ENCODE data around the gene FATE1. TPM values are rescaled to one million over a fixed set of nuclear protein-coding genes. Genes with fewer than 3 reads are reported as not detected.

Gene FATE1
- total and polyA plus RNA-seq, 12 donors: 0.29 to 25.6 (median 0.61) TPM; not detected in 5

GRCh38 chrX:151697522-151697921, 18.3 kb upstream of the FATE1 start:
- H3K27me3 ChIP-seq: peaks cover 19% of the 10 kb centered on the region
- DNase-seq: no peak
- no peak overlapping the region for H3K27ac ChIP-seq
- intact Hi-C loops (cut with DNase I): no loop called here
- H3K36me3 ChIP-seq (replicated peaks in 1 of 2): no peaks in the 10 kb centered on the region
- H3K4me1 ChIP-seq (replicated peaks in 1 of 2): no peaks in the 10 kb centered on the region
- no peaks in the 10 kb centered on the region for H3K9me3 ChIP-seq (replicated peaks in 1 of 3)
- 63 to 78% (median 70%) methylated on average over 4 of the region's 4 CpGs for WGBS, 4 donors
- H3K4me3 ChIP-seq: no peak overlapping the region
- TF ChIP-seq POLR2A (IDR thresholded peaks at IDR 0.05) (no peak), CTCF (IDR thresholded peaks at IDR 0.05) (no peak)

GRCh38 chrX:151698485-151698884, 17.4 kb upstream of the FATE1 start:
- intact Hi-C loops (cut with DNase I): no loop called here
- TF ChIP-seq POLR2A (IDR thresholded peaks at IDR 0.05) (no peak), CTCF (IDR thresholded peaks at IDR 0.05) (no peak)
- H3K4me1 ChIP-seq (replicated peaks in 1 of 2): no peaks in the 10 kb centered on the region
- no peaks in the 10 kb centered on the region for H3K36me3 ChIP-seq (replicated peaks in 1 of 2)
- no peak for DNase-seq
- no peak overlapping the region for H3K4me3 ChIP-seq
- H3K27me3 ChIP-seq: peaks cover 14% of the 10 kb centered on the region
- no peak overlapping the region for H3K27ac ChIP-seq
- no peaks in the 10 kb centered on the region for H3K9me3 ChIP-seq (replicated peaks in 1 of 3)
- WGBS, 4 donors: 72 to 95% (median 78%) methylated on average over 5 to 6 of the region's 6 CpGs

DNA sequence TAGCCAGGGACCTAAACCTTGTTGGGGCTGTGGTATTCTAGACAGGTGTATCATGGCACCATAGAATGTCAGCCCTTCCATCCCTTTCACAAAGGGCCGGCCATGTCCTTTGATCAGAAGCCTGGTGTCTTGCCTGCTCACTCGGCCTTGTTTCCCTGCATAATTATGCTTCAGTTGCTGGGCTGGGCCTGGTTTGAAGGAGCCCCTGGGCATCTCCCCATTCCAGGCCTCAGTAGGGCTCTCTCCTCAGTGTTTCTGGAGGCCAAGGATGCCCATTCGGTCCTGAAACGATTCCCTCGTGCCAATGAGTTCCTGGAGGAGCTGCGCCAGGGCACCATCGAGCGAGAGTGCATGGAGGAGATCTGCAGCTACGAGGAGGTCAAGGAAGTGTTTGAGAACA, 16.1 kb upstream of the FATE1 start:
- H3K9me3 ChIP-seq (replicated peaks in 1 of 3): no peaks in the 10 kb centered on the region
- intact Hi-C loops (cut with DNase I): no loop called here
- H3K27ac ChIP-seq: no peak overlapping the region
- TF ChIP-seq POLR2A (IDR thresholded peaks at IDR 0.05) (no peak), CTCF (IDR thresholded peaks at IDR 0.05) (no peak)
- H3K4me1 ChIP-seq (replicated peaks in 1 of 2): no peaks in the 10 kb centered on the region
- H3K4me3 ChIP-seq: no peak overlapping the region
- H3K27me3 ChIP-seq: peaks cover 4% of the 10 kb centered on the region
- no peak for DNase-seq
- WGBS, 4 donors: 78 to 90% (median 88%) methylated on average over 8 to 9 of the region's 9 CpGs
- no peaks in the 10 kb centered on the region for H3K36me3 ChIP-seq (replicated peaks in 1 of 2)

DNA sequence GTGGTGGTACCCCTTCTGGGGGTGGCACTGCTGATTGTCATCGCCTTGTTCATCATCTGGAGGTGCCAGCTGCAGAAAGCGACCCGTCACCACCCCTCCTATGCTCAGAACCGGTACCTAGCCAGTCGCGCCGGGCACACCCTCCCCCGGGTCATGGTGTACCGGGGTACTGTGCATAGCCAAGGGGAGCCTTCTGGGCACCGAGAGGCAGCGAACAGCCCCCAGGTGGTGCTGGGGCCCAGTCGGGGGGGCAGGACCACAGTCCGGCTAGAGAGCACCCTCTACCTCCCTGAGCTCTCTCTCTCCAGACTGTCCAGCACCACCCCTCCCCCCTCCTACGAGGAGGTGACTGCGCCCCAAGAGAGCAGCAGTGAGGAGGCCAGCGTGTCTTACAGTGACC, 15.3 kb upstream of the FATE1 start:
- no peak for DNase-seq
- Histone ChIP-seq H3K27me3 (peaks cover 4% of the 10 kb centered on the region), H3K36me3 (replicated peaks in 1 of 2) (no peaks in the 10 kb centered on the region), H3K9me3 (replicated peaks in 1 of 3) (no peaks in the 10 kb centered on the region), H3K27ac (no peak overlapping the region), H3K4me3 (no peak overlapping the region), H3K4me1 (replicated peaks in 1 of 2) (no peaks in the 10 kb centered on the region)
- TF ChIP-seq CTCF (IDR thresholded peaks at IDR 0.05): no peak
- TF ChIP-seq POLR2A (IDR thresholded peaks at IDR 0.05): no peak
- 79 to 92% (median 88%) methylated on average over 5 to 16 of the region's 16 CpGs for WGBS, 4 donors
- intact Hi-C loops (cut with DNase I): no loop called here

All from adrenal gland (tissue), 12 donors.